PC-3 (cell line): ENCODE results near the gene PHGDH. TPM values are rescaled to one million over a fixed set of nuclear protein-coding genes. Genes with fewer than 3 reads are reported as not detected.

Source experiments
- ATAC-seq: fragments of 200-7000 bp; cut with Tn5 transposase; 2 replicates; pipeline ENCODE4 v1.9.1; 2020; ENCODE audit warnings: mild to moderate bottlenecking, moderate library complexity
- BruUV-seq: library from RNA; stranded (reverse); fragments of 400-500 nt; replicated peaks from 2 replicates; lab custom pipeline; 2021; lab: Mats Ljungman, UMichigan
- CTCF ChIA-PET: fragments of 300-600 bp; sonication (Branson Sonifier 250); formaldehyde crosslinking; loops from one replicate; lab custom pipeline; 2022; ENCODE audit warnings: antibody characterized with exemption; lab: Charles Lee
- POLR2A ChIA-PET: fragments of 300-600 bp; sonication (Branson Sonifier 250); formaldehyde crosslinking; loops from one replicate; lab custom pipeline; 2022; ENCODE audit warnings: antibody characterized with exemption; ENCODE audit not compliant: unreplicated experiment; lab: Charles Lee
- DNase-seq: peaks from one replicate; pipeline ENCODE4 v3.0.0-alpha.2; 2015
- H2AFZ ChIP-seq: fragments of 300-600 bp; sonication (generic); 2 replicates; pipeline ENCODE4 v1.6.0; 2016; ENCODE audit warnings: antibody characterized with exemption, low read length
- H3F3A ChIP-seq: fragments of 300-600 bp; sonication (generic); one replicate; pipeline ENCODE4 v1.6.0; 2017; ENCODE audit warnings: antibody characterized with exemption, low read length, control low read depth, mild to moderate bottlenecking; ENCODE audit not compliant: unreplicated experiment
- H3K27ac ChIP-seq: fragments of 300-600 bp; sonication (generic); 2 replicates; pipeline ENCODE4 v1.5.1; 2016; ENCODE audit warnings: mild to moderate bottlenecking, low read length
- H3K27me3 ChIP-seq: fragments of 300-600 bp; sonication (generic); 2 replicates; pipeline ENCODE4 v1.6.1; 2016; ENCODE audit warnings: low read length, mixed read lengths
- H3K36me3 ChIP-seq: fragments of 300-600 bp; sonication (generic); 2 replicates; pipeline ENCODE4 v1.6.1; 2016; ENCODE audit warnings: low read depth, mixed run types, low read length, mixed read lengths
- H3K4me1 ChIP-seq: fragments of 300-600 bp; sonication (generic); 2 replicates; pipeline ENCODE4 v1.5.1; 2016; ENCODE audit warnings: low read length; ENCODE audit not compliant: insufficient read depth
- H3K4me2 ChIP-seq: fragments of 300-600 bp; sonication (generic); 2 replicates; pipeline ENCODE4 v1.6.0; 2016; ENCODE audit warnings: low read length
- H3K4me3 ChIP-seq: fragments of 300-600 bp; sonication (generic); 2 replicates; pipeline ENCODE4 v1.5.1; 2016; ENCODE audit warnings: mild to moderate bottlenecking, low read length, mixed read lengths
- H3K79me2 ChIP-seq: fragments of 300-600 bp; sonication (generic); 2 replicates; pipeline ENCODE4 v1.6.1; 2017; ENCODE audit warnings: low read length, mixed read lengths
- H3K9ac ChIP-seq: fragments of 300-600 bp; sonication (generic); 2 replicates; pipeline ENCODE4 v1.6.0; 2016; ENCODE audit warnings: mild to moderate bottlenecking, low read length
- H3K9me2 ChIP-seq: fragments of 300-600 bp; sonication (generic); replicated peaks from 2 replicates; pipeline ENCODE4 v1.6.1; 2016; ENCODE audit warnings: mixed run types, low read length, mixed read lengths
- H3K9me3 ChIP-seq: fragments of 300-600 bp; sonication (generic); 2 replicates; pipeline ENCODE4 v1.6.1; 2016; ENCODE audit warnings: low read length, mixed read lengths
- H4K20me1 ChIP-seq: fragments of 300-600 bp; sonication (generic); 2 replicates; pipeline ENCODE4 v1.6.1; 2016; ENCODE audit warnings: low read length, mixed read lengths
- CTCF ChIP-seq: fragments of 300-600 bp; sonication (generic); conservative IDR thresholded peaks from 2 replicates; pipeline ENCODE4 v1.5.1; 2017; ENCODE audit warnings: antibody characterized with exemption, low read depth, mild to moderate bottlenecking, low read length
- EZH2 ChIP-seq: fragments of 300-600 bp; sonication (generic); IDR thresholded peaks from one replicate; pipeline ENCODE4 v1.6.1; 2017; ENCODE audit warnings: antibody characterized with exemption, mild to moderate bottlenecking, low read length; ENCODE audit not compliant: unreplicated experiment
- EZH2phosphoT487 ChIP-seq: fragments of 300-600 bp; sonication (generic); IDR thresholded peaks from 2 replicates; pipeline ENCODE4 v1.6.1; 2018; ENCODE audit warnings: mild to moderate bottlenecking, antibody characterized with exemption, low read length, borderline replicate concordance
- intact Hi-C: fragments of 100-400 bp; cut with micrococcal nuclease; formaldehyde crosslinking; loops from 2 replicates; pipeline ENCODE4 v1.9.0; 2023
- total RNA-seq: library from RNA; depleted of rRNA; stranded (reverse); fragments of >200 nt; gene quantifications from 2 replicates; pipeline ENCODE4 v1.2.3, GENCODE V29; 2014

PHGDH gene
- total RNA-seq, 1 experiment from 2014 or later, result 134 TPM

- H2AFZ ChIP-seq, result peak overlapping the region; percentile 19; the same call in 1 of the 2 replicates
- POLR2A ChIA-PET, result no interaction called here
- H3K27me3 ChIP-seq, result no peaks in the 10 kb centered on the region
- DNase-seq, result peak; percentile 84
- CTCF ChIA-PET, result no interaction called here
- H3K36me3 ChIP-seq, result no peaks in the 10 kb centered on the region
- H3K9ac ChIP-seq, result peak overlapping the region; percentile 90
- TF ChIP-seq CTCF (no peak), EZH2phosphoT487 (no peak), EZH2 (no peak)
- intact Hi-C loops, result loop anchor here (10.0 kb wide), 1 partner anchor 111 kb away; no protein-coding TSS in a partner anchor
- no TSS peak for BruUV-seq
- H3K9me3 ChIP-seq, result no peaks in the 10 kb centered on the region
- H3K79me2 ChIP-seq, result no peaks in the 10 kb centered on the region
- H3K4me1 ChIP-seq, result peaks cover 40% of the 10 kb centered on the region
- peaks cover 9% of the 10 kb centered on the region for H3F3A ChIP-seq
- H3K9me2 ChIP-seq, result no peaks in the 10 kb centered on the region
- H3K27ac ChIP-seq, result peak overlapping the region; percentile 98
- no peaks in the 10 kb centered on the region for H4K20me1 ChIP-seq
- H3K4me3 ChIP-seq, result peak overlapping the region; percentile 55
- peak; percentile 60 for ATAC-seq
- H3K4me2 ChIP-seq, result peak overlapping the region; percentile 78
Measured at GRCh38 chr1:119673171-119673940, 38.4 kb upstream of the PHGDH start.

- ATAC-seq (peak; percentile 76), DNase-seq (peak; percentile 87)
- Histone ChIP-seq H4K20me1 (no peaks in the 10 kb centered on the region), H3K9me3 (no peaks in the 10 kb centered on the region), H3K4me3 (peak overlapping the region; percentile 55), H3K36me3 (no peaks in the 10 kb centered on the region), H3K27me3 (no peaks in the 10 kb centered on the region), H3F3A (peaks cover 9% of the 10 kb centered on the region), H3K27ac (peak overlapping the region; percentile 98), H3K4me1 (peaks cover 40% of the 10 kb centered on the region), H3K9me2 (no peaks in the 10 kb centered on the region), H3K79me2 (no peaks in the 10 kb centered on the region), H2AFZ (no peak overlapping the region), H3K9ac (peak overlapping the region; percentile 90), H3K4me2 (peak overlapping the region; percentile 78)
- ChIA-PET CTCF (interaction anchor here (1.1 to 1.5 kb wide), 2 partner anchors 26 to 60 kb away, joined by 3 to 11 read pairs; partner anchors contain the start of gene ZNF697), POLR2A (no interaction called here)
- no TSS peak for BruUV-seq
- TF ChIP-seq EZH2, result no peak
- TF ChIP-seq CTCF, result no peak
- no peak for TF ChIP-seq EZH2phosphoT487
- intact Hi-C loops, result loop anchor here (10.0 kb wide), 1 partner anchor 111 kb away; no protein-coding TSS in a partner anchor
Measured at GRCh38 chr1:119674111-119674526, 37.6 kb upstream of the PHGDH start.

DNA sequence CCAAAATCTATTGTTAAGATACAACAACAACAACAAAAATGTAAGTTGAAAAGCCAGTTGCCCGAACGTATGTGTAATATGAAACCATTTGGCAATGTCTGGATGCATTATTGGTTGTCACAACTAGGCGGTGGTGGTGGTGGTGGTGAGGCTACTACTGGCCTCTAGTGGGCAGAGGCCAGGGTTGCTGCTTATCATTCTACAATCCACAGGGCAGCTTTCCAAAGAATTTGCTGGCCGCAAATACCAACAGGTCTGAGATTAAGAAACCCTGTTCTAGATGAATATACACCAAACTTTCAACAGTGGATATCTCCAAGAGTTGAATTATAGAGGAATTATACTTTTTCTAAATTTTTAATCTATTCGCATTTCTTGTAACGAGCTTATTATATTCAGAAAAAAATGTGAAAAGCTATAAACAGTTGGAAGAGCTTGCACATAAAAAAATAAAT lies 36.9 kb upstream of the PHGDH start:
- ATAC-seq, result peak; percentile 39
- intact Hi-C loops, result loop anchor here (1.0 to 10.0 kb wide), 4 partner anchors 27 to 110 kb away; partner anchors contain the start of genes PHGDH and ZNF697
- H3K4me2 ChIP-seq, result peak overlapping the region; percentile 88

More for the DNA sequence above, 36.9 kb upstream of the PHGDH start:
- DNase-seq, result peak; percentile 90
- Histone ChIP-seq H3K9ac (peak overlapping the region; percentile 90), H3K36me3 (no peaks in the 10 kb centered on the region), H3K27ac (peak overlapping the region; percentile 98), H3K27me3 (no peaks in the 10 kb centered on the region), H3K79me2 (no peaks in the 10 kb centered on the region), H3F3A (peaks cover 9% of the 10 kb centered on the region), H4K20me1 (no peaks in the 10 kb centered on the region), H3K4me1 (peaks cover 40% of the 10 kb centered on the region), H3K4me3 (peak overlapping the region; percentile 70), H3K9me2 (no peaks in the 10 kb centered on the region), H3K9me3 (no peaks in the 10 kb centered on the region), H2AFZ (peak overlapping the region; percentile 82)
- CTCF ChIA-PET, result interaction anchor here (0.7 to 1.5 kb wide), 4 partner anchors 27 to 63 kb away, joined by 3 to 11 read pairs (median 4); partner anchors contain the start of genes PHGDH and ZNF697
- POLR2A ChIA-PET, result no interaction called here
- no TSS peak for BruUV-seq
- TF ChIP-seq CTCF (peak; percentile 62), EZH2 (no peak)
